GM18499 (cell line): ENCODE measurements around the gene EXOC4.

Source experiments
- ATAC-seq: cut with Tn5 transposase; IDR thresholded peaks from one replicate; pipeline ENCODE4 v1.9.1; 2021; ENCODE audit warnings: moderate number of reproducible peaks; ENCODE audit not compliant: insufficient read depth, unreplicated experiment

The EXOC4 gene

DNA sequence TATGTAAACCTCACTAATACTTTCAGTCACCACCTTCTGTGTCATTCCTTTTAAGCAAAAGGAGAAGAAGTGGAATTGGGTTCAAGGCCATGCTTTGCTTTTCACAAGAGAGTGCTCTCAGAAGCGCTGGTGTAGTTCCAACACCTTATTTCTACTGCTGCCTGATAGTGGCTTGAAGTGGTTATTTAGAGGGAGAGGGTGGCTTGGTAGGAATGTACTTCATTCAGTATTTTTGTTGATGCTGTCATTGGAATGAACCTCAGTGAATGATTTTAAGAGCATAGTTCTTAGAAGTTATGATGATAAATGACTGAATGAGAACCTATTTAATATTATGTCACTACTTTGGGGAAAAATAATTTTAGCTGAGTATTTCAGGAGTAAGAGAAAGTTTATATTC is 396.7 kb downstream of the EXOC4 start:
- ATAC-seq = no peak

DNA sequence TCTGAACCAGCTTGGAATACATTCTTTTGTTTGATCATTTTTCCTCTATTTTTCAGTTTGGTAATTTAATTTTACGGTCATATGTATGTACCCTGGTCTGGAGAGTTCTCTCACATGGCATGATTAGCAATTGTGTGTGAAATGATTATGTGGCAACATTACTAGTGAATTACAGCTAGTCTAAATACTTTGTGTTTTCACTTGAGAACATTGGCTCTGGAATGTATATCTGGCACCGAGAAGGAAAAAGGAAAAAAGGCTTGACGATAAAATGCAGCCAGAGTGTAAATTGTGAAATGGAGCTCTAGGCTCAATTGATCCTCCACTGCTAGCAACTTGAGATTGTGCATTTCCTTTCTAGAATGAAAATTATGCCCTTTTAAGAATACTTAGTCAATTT is 397.2 kb downstream of the EXOC4 start:
- no peak for ATAC-seq

DNA sequence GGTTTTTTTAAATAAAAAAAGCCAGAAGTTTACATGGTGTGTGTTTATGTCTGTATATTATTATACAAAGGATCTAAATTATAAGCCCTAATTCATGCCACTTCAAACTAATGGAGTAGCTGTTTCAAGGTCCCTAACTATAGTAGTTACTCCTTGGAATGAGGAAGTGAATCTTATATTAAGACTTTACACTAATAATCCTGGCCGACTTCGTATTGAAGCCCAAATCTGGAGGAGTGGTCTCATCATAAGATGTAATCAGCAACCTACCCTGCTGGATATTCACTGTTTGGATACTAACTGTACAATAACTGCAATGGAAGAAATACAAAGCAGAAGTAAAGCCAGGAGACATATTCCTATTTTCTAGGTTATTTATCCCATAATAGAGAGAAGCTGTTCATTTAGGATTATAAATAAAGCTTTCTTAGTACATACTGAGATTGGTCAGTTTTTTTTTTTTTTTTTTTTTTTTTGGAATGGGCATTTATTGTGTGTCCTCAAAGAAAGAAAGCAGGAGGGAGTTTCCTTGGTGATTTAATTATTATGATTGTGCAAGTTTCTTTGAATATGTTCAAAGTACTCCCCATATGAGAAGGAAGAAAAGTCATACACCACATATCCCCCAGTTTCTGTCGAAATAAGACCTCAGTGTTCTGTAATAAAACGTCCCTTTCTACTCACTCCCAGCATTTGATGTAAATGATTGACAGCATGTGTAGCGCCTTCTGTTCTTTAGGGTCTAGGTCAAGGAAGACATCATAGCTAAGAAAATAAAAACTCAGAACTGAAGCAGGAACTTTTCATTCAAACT is 397.8 kb downstream of the EXOC4 start:
- no peak for ATAC-seq

DNA sequence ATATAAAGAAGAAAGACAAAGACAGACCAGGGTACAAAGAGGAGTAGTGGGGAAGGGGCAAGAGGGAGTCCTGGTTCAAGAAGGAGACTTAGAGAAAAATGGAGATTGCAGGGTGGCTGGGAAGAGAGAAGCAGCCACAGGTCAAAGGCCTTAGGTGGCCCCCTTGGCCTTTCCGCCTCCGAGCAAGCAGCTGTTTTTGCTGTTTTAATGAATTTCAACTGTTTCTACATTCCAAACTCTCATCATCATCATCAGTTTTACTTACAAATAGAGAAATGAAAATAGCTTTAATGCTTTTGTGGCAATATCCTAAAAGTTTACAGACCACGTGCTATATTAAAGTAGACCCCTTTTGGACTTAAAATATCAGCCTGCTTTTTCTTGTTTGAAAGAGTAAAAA is 399.7 kb downstream of the EXOC4 start:
- no peak for ATAC-seq

GRCh38 chr7:133654547-133654946 is 401.7 kb downstream of the EXOC4 start:
- ATAC-seq = no peak

- no peak for ATAC-seq
These were observed 409.4 kb downstream of the EXOC4 start for GRCh38 chr7:133662276-133662675.

DNA sequence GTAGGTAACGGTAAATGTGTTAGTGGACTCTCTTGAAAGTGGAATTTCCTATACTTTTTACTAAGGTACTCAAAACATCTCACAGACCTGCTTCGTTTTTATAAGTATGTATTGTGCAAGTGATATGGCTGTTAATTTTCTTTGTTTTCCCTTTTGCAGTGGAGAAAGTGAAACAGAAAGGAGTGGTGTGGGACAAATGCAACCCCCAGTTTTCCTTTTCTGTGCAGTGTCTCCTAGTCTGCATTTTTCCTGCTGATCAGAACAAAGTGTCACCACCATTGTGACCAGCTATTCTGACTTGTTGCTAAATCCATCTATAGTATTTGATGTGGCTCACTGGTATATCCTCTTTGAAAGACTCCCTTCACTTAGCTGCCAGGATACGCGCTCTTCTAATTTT is 410.0 kb downstream of the EXOC4 start:
- no peak for ATAC-seq

DNA sequence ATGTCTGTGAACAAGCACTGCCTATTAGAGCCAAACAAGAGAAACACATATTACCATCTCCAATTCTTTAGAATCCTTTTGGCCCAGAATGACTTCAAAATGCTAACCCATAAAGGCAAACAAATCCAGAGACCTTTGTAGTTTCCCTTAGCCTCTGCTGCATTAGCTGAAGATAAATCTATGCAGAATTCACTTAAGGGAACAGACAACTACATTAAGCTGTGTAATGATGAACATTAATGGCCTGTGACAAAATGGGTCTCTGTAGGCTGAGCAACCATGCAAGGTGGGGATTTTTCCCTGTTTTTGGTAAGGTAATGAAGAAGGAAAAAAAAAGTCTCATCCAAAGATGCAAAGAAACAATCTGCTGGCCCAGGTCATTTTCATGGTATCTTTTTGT is 411.6 kb downstream of the EXOC4 start:
- ATAC-seq = no peak

DNA sequence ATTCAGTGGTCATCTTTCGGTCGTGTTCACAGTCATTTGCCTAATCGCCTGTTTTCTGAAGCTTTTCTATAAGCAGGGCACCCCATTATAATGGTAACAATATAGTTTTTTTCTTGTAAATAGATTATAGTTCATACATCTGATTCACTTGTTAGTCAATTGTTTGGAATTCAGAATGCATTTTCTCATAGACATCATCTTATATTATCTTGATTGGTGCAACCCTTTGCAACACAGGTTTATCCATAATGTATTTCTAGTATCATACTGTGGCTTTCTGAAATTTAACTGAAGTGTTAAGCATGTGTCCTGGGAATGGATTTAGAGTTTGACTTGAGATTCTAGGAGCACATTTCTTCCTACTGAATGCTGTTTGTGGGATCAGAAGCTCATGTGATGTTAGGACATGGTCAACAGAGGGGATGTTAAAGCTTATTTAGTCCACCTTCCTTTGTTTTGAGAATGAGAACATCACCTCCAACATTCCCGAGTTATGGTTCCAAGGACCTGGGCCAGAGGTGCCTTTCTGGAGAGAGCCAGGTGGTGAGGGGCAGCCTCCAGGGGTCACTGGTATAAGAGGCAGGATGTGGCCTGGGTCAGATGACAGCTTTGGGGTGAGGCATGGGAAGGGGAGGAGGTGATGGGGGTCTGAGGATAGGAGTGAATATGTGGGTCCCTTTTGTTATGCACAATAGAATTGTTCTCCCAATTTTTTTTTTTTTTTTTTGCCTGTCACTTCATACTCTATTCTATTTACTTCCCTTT is 415.6 kb downstream of the EXOC4 start:
- no peak for ATAC-seq

DNA sequence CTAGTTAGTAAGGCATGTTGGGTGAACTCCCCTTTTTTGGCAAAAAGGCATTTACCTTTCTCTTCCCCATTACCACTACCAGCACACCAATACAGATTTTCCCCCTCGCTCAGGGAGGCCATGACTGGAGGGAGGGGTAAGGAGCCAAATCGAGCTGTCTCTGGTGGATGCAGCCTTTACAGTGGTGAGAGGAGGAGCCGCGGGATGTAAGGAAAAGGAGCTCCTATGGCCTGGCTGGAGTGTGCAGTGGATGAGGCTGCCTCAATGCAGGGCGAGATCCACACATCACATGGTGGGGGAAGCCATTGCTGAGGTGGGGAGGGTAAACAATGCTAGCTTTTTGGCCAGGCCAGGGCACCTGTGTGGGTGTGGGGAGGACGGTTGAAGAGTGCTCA is 416.2 kb downstream of the EXOC4 start:
- no peak for ATAC-seq

DNA sequence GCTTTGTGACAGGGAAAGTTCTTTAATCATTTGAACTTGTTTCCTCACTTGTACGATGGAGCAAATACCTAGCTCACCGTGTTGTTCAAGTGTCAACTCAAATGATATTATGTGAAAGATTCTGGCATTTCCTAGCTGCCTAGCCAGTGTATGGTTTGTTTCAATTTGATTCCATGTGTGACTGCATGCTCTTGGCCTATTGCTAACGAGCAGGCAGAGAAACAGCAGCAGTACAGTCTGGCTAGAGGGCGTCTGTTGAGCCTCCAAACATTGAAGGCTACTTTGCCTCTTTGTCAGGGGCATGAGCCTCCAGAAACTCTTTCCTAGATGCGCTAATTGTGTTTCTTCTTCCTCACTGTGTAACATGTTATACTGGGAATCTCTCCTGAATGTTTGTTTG is 417.4 kb downstream of the EXOC4 start:
- no peak for ATAC-seq

- no peak for ATAC-seq
These were observed 420.0 kb downstream of the EXOC4 start for GRCh38 chr7:133672866-133673265.

GRCh38 chr7:133674079-133674763 is 421.3 kb downstream of the EXOC4 start:
- no peak for ATAC-seq

DNA sequence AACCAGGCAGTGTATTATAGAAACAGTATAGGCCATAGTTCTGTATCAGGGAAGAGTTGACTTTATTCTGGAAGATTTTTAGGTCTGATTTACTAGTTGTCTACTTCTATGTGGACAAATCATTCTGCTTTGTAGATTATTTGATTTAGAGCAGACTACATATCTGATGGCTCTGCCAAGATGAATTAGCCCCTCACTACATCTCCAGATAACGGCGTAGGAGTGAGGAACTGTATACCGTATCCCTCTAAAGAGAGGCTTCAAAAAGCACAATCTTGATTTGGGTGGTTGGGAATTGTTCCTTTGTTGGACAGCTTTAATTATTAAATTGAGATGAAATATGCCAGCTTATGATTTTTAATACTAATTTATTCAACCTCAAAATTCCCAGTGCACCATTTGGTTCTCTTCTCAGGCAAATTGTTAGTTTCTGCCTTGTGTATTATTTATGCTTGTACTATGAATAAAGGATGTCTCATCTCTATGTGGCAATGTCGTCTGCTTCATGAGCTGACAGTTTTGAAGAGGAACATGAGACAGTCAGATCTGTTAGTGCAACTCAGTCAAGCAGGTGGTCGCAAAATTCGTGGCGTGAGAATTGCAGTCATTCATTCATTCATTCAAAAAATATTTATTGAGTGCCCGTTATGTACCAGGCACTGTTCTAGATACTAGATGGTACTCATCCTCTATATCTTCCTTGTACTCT is 422.8 kb downstream of the EXOC4 start:
- ATAC-seq = no peak

GRCh38 chr7:133676805-133677370 is 424.0 kb downstream of the EXOC4 start:
- ATAC-seq = no peak

DNA sequence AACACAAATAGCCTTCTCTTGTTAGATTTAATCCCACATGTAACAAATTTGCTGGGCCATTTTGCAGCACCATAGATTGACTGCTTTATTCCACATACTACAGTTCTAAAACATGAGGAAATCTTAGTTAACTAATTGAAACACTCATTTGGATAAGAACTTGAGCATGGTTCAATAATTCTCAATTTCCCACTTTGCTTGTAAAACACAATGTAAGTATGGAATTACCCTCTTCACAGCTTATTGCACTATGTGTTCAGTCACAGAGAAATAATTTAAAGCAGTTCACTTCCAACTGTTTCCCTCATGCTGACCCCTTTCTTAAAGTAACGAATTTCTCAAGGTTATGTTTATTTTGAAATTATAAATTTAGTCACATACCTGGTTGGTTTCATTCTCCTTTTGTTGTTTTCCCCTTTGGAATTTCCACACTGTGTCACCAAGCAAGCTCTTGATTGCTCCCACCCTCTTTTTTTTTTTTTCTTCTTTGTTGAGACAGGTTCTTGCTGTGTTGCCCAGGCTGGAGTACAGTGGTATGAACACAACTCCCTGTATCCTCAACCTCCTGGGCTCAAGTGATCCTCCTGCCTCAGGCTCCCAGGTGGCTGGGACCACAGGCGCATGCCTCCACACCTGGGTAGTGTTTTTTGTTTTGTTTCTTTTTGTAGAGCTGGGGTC is 425.4 kb downstream of the EXOC4 start:
- no peak for ATAC-seq

DNA sequence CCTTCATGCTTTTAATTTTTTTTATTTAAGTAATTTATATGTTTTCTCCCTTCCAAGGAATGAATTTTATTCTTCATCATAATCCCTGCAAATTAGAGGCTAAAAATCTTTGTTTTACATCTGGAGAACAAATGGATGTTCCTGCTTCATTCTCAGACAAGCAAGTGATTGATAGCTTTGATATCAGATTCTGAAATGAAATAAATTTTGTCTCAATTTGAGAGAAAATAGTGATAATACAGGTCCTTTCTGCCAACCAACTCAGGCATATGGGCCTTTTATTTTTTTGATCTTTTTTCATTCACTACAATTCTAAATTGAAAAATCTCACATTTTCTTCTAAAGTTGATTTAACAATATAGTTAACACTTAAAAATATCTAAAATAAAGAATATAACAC is 427.1 kb downstream of the EXOC4 start:
- no peak for ATAC-seq

DNA sequence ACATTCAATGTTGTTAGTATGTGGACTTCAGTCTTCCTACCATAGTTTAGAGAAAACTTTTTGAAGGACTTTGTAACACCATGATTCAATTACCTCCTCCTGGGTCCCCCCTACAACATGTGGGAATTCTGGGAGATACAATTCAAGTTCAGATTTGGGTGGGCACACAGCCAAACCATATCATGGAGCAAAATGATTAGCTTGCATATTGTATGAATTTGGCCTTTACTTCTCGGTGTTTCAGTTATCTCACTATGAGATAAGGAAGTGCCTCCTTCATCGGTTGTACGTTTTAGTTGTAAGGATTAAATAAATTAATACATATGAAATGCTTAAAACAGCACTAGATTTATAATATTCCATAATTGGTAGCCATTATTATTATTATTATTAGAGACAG is 428.7 kb downstream of the EXOC4 start:
- ATAC-seq = no peak

DNA sequence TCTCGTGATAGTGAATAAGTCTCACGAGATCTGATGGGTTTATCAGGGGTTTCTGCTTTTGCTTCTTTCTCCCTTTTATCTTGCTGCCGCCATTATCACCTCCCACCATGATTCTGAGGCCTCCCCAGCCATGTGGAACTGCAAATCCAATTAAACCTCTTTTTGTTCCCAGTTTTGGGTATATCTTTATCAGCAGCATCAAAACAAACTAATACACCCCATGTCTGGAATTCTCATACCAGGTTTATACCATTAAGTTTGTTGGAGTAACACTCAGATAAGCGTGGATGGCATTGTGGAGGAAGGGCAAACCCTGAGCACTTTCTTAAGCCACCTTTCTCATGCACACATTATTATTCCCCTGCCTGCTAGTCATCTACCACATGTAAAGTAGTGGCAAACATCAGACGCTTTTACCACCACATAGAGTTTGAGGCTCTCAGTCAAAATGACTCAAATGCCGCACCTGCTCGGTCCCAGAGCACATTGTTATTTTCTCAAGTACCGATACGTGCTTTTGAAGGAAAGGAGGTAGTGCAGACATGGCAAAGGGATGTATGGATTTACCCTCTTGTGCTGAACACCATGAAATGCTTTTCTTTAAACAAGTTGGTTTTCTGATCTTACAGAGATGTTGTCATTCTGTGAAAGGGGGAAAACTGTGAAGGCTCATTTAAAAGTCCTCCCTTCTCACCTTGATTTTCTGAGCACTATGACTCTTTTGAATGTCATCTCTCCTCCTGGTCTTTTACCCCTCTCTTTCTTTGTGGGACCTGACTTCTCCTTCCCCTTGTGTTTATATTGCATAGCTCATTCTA is 429.7 kb downstream of the EXOC4 start:
- ATAC-seq = no peak
